ENCODE measurements around the gene TENT4A. TPM values are rescaled to one million over a fixed set of nuclear protein-coding genes. Genes with fewer than 3 reads are reported as not detected.

Gene TENT4A
- total and polyA plus RNA-seq, 2 of the 13 experiments (the other 11 are each of a cell fraction or from before 2014, with no cell fraction given), result 6.3 to 13.3 TPM

- TF ChIP-seq ZNF609 (CRISPR knock-in tag; IDR thresholded peaks at IDR 0.05; ENCODE audit: borderline replicate concordance), result no peak
- no peak for TF ChIP-seq NCOR1 (IDR thresholded peaks at IDR 0.05; ENCODE audit: borderline replicate concordance, low read length)
- TF ChIP-seq, protein P1, sequence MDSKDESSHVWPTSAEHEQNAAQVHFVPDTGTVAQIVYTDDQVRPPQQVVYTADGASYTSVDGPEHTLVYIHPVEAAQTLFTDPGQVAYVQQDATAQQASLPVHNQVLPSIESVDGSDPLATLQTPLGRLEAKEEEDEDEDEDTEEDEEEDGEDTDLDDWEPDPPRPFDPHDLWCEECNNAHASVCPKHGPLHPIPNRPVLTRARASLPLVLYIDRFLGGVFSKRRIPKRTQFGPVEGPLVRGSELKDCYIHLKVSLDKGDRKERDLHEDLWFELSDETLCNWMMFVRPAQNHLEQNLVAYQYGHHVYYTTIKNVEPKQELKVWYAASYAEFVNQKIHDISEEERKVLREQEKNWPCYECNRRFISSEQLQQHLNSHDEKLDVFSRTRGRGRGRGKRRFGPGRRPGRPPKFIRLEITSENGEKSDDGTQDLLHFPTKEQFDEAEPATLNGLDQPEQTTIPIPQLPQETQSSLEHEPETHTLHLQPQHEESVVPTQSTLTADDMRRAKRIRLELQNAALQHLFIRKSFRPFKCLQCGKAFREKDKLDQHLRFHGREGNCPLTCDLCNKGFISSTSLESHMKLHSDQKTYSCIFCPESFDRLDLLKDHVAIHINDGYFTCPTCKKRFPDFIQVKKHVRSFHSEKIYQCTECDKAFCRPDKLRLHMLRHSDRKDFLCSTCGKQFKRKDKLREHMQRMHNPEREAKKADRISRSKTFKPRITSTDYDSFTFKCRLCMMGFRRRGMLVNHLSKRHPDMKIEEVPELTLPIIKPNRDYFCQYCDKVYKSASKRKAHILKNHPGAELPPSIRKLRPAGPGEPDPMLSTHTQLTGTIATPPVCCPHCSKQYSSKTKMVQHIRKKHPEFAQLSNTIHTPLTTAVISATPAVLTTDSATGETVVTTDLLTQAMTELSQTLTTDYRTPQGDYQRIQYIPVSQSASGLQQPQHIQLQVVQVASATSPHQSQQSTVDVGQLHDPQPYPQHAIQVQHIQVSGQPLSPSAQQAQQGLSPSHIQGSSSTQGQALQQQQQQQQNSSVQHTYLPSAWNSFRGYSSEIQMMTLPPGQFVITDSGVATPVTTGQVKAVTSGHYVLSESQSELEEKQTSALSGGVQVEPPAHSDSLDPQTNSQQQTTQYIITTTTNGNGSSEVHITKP (CRISPR knock-in tag; IDR thresholded peaks at IDR 0.05; ENCODE audit: low read depth), result no peak
- no peak for TF ChIP-seq MEF2D (CRISPR knock-in tag; IDR thresholded peaks at IDR 0.05)
- TF ChIP-seq, protein P2, sequence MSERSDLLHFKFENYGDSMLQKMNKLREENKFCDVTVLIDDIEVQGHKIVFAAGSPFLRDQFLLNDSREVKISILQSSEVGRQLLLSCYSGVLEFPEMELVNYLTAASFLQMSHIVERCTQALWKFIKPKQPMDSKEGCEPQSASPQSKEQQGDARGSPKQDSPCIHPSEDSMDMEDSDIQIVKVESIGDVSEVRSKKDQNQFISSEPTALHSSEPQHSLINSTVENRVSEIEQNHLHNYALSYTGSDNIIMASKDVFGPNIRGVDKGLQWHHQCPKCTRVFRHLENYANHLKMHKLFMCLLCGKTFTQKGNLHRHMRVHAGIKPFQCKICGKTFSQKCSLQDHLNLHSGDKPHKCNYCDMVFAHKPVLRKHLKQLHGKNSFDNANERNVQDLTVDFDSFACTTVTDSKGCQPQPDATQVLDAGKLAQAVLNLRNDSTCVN (CRISPR knock-in tag; IDR thresholded peaks at IDR 0.05; ENCODE audit: borderline replicate concordance), result no peak
- TF ChIP-seq MATR3 (CRISPR knock-in tag; IDR thresholded peaks at IDR 0.05), result no peak
- no peak for TF ChIP-seq SP2 (CRISPR knock-in tag; IDR thresholded peaks at IDR 0.05)
- no peak for TF ChIP-seq HMGXB3 (CRISPR knock-in tag; IDR thresholded peaks at IDR 0.05; ENCODE audit: borderline replicate concordance)
- no peak for TF ChIP-seq ZNF354B (CRISPR knock-in tag; IDR thresholded peaks at IDR 0.05)
Observed at GRCh38 chr5:6683241-6683640, 30.0 kb upstream of the TENT4A start (continued).

Measured in HepG2 (cell line).